ENCODE results near the gene LCOR. TPM values are rescaled to one million over a fixed set of nuclear protein-coding genes. Genes with fewer than 3 reads are reported as not detected.

LCOR gene
- total RNA-seq (2016; rRNA removed; fragmentation: Illumina TruSeq; extraction: Trizol) (23.7 and 42.0 TPM in 2 replicates), polyA plus RNA-seq (2011; rRNA removed) (11.3 and 12.4 TPM in 2 replicates), polyA minus RNA-seq (2011; rRNA and poly(A)+ RNA removed; ENCODE audit: low replicate concordance) (25.3 and 37.1 TPM in 2 replicates), Bru-seq, nascent RNA (percentile 93 among the genes with signal in this experiment), BruChase-seq, experiment 1, labeled RNA remaining after a 6-hour chase (percentile 95 among the genes with signal in this experiment), BruChase-seq, experiment 2, labeled RNA remaining after a 2-hour chase (percentile 95 among the genes with signal in this experiment)
- 14.6 and 17.2 TPM in 2 replicates for total RNA-seq (2016; cell fraction: cytosol; rRNA removed; fragmentation: Illumina TruSeq; extraction: Trizol; ENCODE audit: low read depth)
- total RNA-seq (2016; cell fraction: insoluble cytoplasmic fraction; rRNA removed; fragmentation: Illumina TruSeq; extraction: Trizol), result 20.6 and 37.9 TPM in 2 replicates
- 11.7 and 11.8 TPM in 2 replicates for total RNA-seq (2016; cell fraction: membrane; rRNA removed; fragmentation: Illumina TruSeq; extraction: Trizol)
- total RNA-seq (2016; cell fraction: nucleus; rRNA removed; fragmentation: Illumina TruSeq; extraction: Trizol), result 36.1 and 39.0 TPM in 2 replicates
- polyA plus RNA-seq (2011; cell fraction: cytosol; rRNA removed), result 4.5 and 6.9 TPM in 2 replicates
- polyA plus RNA-seq (2011; cell fraction: nucleus; rRNA removed), result 10.7 and 11.7 TPM in 2 replicates
- polyA plus RNA-seq (2012), result 16.3 and 18.9 TPM in 2 replicates
- 0.26 and 1.4 TPM in 2 replicates for polyA plus RNA-seq (2016; cell fraction: cytosol; fragmentation: Illumina TruSeq; extraction: Trizol; ENCODE audit: low read depth)
- 15.9 and 16.4 TPM in 2 replicates for polyA plus RNA-seq (2016; cell fraction: insoluble cytoplasmic fraction; fragmentation: Illumina TruSeq; extraction: Trizol; ENCODE audit: low read depth)
- polyA plus RNA-seq (2016; cell fraction: membrane; fragmentation: Illumina TruSeq; extraction: Trizol; ENCODE audit: low read depth), result 1.9 TPM in 2 replicates
- 16.7 and 17.4 TPM in 2 replicates for polyA plus RNA-seq (2016; cell fraction: nucleus; fragmentation: Illumina TruSeq; extraction: Trizol; ENCODE audit: insufficient read depth, low read depth)
- 37.0 and 39.8 TPM in 2 replicates for polyA minus RNA-seq (2011; cell fraction: cytosol; rRNA and poly(A)+ RNA removed)
- polyA minus RNA-seq (2011; cell fraction: nucleus; rRNA and poly(A)+ RNA removed), result 115 and 122 TPM in 2 replicates
- long read RNA-seq, experiment 1, full-length matches to known transcripts, result 2 of 16 reads
- long read RNA-seq, experiment 1, partial matches to known transcripts, result 1 of 16 reads
- long read RNA-seq, experiment 1, other reads (novel, unspliced or antisense), result 13 of 16 reads
- long read RNA-seq, experiment 2, full-length matches to known transcripts, result 5 of 28 reads
- long read RNA-seq, experiment 2, partial matches to known transcripts, result 1 of 28 reads
- long read RNA-seq, experiment 2, other reads (novel, unspliced or antisense), result 22 of 28 reads

DNA sequence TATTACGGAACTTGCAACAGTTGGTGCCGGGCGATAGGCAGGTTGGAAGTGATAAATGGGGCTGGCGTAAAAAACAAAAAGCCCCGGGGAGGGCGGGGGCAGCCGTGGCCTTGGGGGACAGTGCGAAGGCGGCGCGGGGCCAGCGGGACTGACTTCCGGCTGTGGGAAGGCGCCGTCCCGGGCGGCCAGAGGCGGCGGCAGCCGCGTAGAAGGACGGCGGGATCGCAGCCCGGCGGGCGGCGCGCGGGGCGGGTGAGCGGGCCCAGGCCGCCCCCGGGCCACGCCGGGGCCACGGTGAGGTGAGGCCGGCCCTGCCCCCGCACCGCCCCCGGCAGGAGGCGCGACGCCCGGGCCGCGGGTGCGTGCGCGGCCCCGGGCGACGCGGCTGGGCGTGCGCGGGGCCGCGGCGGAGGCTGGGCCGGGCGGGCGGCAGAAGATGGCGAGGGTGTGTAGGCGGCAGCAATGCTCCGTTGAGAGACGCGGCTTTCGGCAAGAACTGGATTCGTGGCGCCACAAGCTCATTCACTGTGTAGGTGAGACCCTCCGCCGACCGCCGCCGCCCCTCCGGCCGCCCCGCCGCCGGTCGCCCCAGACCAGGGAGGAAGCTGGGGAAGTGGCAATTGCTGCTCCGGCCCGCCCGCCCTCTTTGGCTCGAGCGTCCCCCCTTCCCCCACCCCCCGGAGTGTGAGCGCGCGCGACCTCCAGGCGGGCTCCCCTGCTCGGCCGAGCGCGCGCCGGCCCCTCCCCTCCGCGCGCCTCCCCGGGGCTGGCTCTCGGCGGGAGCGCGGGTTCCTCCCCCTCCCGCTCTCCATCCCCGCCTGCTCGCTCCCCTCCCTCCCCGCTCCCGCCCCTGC is at the start of gene LCOR:
TSS of gene LCOR (plus strand) at position 432 of the 854 bp plus-strand sequence. CDS start 116,760 bp downstream, outside the sequence.
- DNase-seq (ENCODE audit: low spot score) (peak; percentile 71), ATAC-seq (peak; percentile 62), FAIRE-seq (no peak)
- Histone ChIP-seq H3K27ac (ENCODE audit: extremely low read length, insufficient read depth, low read length) (peak within 1 kb of the TSS; percentile 82), H3K9me3 (ENCODE audit: low read length) (no peaks in the 10 kb centered on the region), H2AFZ (ENCODE audit: low read length) (no peak within 1 kb of the TSS), H3K4me2 (ENCODE audit: low read depth, low read length) (peak within 1 kb of the TSS; percentile 83), H3K4me3 (replicated peaks in 1 of 3; ENCODE audit: insufficient read depth in 1 of 3, low read depth in 2 of 3, low read length in 3 of 3) (peak within 1 kb of the TSS; percentile 84 to 95 (median 88)), H3K9ac (ENCODE audit: insufficient read depth, low read depth, low read length) (peak within 1 kb of the TSS; percentile 86), H3K27me3 (ENCODE audit: control insufficient read depth in 1 of 2, insufficient read depth in 2 of 2, low read length in 2 of 2) (peaks cover 0 to 1% of the 10 kb centered on the region in 2 experiments; a peak in 1 of 5 replicates), H3K79me2 (ENCODE audit: insufficient read depth, low read length) (peaks cover 38% of the 10 kb centered on the region), H3K4me1 (ENCODE audit: insufficient read depth, low read length) (peaks cover 48% of the 10 kb centered on the region), H4K20me1 (ENCODE audit: insufficient read depth, low read length) (peaks cover 15% of the 10 kb centered on the region), H3K36me3 (replicated peaks in 1 of 2; ENCODE audit: control insufficient read depth in 1 of 2, insufficient read depth in 2 of 2, low read length in 2 of 2) (no peaks in the 10 kb centered on the region)
- intact Hi-C loops (cut with micrococcal nuclease; ENCODE audit: unreplicated experiment), result loop anchor here (5.0 kb wide), 4 partner anchors 35 to 205 kb away; no protein-coding TSS in a partner anchor
- ChIA-PET POLR2A (interaction anchor here (1.1 to 2.3 kb wide), 4 partner anchors 11 to 234 kb away, joined by 3 to 10 read pairs (median 7); no protein-coding TSS in a partner anchor), CTCF (ENCODE audit: low intra/inter-chr PET ratio, low total read pairs) (interaction anchor here (3.4 kb wide), 1 partner anchor 67 kb away, joined by 48 read pairs; no protein-coding TSS in a partner anchor)
- no TSS peak for BruUV-seq (replicated peaks)
- WGBS (ENCODE audit: low lambda C conversion rate), result under 1% methylated on average over 15 of the region's 112 CpGs
- in situ Hi-C loops (cut with HindIII; ENCODE audit: extremely low pct_ligation_motif_present, low pct_unique_long_range_greater_than_20kb), result no loop called here
- TF ChIP-seq, protein P1, sequence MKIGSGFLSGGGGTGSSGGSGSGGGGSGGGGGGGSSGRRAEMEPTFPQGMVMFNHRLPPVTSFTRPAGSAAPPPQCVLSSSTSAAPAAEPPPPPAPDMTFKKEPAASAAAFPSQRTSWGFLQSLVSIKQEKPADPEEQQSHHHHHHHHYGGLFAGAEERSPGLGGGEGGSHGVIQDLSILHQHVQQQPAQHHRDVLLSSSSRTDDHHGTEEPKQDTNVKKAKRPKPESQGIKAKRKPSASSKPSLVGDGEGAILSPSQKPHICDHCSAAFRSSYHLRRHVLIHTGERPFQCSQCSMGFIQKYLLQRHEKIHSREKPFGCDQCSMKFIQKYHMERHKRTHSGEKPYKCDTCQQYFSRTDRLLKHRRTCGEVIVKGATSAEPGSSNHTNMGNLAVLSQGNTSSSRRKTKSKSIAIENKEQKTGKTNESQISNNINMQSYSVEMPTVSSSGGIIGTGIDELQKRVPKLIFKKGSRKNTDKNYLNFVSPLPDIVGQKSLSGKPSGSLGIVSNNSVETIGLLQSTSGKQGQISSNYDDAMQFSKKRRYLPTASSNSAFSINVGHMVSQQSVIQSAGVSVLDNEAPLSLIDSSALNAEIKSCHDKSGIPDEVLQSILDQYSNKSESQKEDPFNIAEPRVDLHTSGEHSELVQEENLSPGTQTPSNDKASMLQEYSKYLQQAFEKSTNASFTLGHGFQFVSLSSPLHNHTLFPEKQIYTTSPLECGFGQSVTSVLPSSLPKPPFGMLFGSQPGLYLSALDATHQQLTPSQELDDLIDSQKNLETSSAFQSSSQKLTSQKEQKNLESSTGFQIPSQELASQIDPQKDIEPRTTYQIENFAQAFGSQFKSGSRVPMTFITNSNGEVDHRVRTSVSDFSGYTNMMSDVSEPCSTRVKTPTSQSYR (CRISPR knock-in tag; IDR thresholded peaks at IDR 0.05; ENCODE audit: borderline replicate concordance), result peak; percentile 59; the same call in 1 of the 2 replicates
- TF ChIP-seq, protein P2, sequence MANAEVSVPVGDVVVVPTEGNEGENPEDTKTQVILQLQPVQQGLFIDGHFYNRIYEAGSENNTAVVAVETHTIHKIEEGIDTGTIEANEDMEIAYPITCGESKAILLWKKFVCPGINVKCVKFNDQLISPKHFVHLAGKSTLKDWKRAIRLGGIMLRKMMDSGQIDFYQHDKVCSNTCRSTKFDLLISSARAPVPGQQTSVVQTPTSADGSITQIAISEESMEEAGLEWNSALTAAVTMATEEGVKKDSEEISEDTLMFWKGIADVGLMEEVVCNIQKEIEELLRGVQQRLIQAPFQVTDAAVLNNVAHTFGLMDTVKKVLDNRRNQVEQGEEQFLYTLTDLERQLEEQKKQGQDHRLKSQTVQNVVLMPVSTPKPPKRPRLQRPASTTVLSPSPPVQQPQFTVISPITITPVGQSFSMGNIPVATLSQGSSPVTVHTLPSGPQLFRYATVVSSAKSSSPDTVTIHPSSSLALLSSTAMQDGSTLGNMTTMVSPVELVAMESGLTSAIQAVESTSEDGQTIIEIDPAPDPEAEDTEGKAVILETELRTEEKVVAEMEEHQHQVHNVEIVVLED (CRISPR knock-in tag; IDR thresholded peaks at IDR 0.05; ENCODE audit: borderline replicate concordance), result peak; percentile 78
- TF ChIP-seq TSC22D2 (CRISPR knock-in tag; IDR thresholded peaks at IDR 0.05; ENCODE audit: borderline replicate concordance) (no peak), ZNF296 (CRISPR knock-in tag; conservative IDR thresholded peaks at IDR 0.05) (no peak), ZFAT (CRISPR knock-in tag; conservative IDR thresholded peaks at IDR 0.05) (no peak)
- TF ChIP-seq, protein P3, sequence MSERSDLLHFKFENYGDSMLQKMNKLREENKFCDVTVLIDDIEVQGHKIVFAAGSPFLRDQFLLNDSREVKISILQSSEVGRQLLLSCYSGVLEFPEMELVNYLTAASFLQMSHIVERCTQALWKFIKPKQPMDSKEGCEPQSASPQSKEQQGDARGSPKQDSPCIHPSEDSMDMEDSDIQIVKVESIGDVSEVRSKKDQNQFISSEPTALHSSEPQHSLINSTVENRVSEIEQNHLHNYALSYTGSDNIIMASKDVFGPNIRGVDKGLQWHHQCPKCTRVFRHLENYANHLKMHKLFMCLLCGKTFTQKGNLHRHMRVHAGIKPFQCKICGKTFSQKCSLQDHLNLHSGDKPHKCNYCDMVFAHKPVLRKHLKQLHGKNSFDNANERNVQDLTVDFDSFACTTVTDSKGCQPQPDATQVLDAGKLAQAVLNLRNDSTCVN (CRISPR knock-in tag; IDR thresholded peaks at IDR 0.05; ENCODE audit: borderline replicate concordance), result no peak
- TF ChIP-seq, protein P4, sequence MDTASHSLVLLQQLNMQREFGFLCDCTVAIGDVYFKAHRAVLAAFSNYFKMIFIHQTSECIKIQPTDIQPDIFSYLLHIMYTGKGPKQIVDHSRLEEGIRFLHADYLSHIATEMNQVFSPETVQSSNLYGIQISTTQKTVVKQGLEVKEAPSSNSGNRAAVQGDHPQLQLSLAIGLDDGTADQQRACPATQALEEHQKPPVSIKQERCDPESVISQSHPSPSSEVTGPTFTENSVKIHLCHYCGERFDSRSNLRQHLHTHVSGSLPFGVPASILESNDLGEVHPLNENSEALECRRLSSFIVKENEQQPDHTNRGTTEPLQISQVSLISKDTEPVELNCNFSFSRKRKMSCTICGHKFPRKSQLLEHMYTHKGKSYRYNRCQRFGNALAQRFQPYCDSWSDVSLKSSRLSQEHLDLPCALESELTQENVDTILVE (CRISPR knock-in tag; IDR thresholded peaks at IDR 0.05), result peak; percentile 52; the same call in 1 of the 2 replicates
